SK-N-SH (cell line): ENCODE data around the gene SEMA3B. TPM values are rescaled to one million over a fixed set of nuclear protein-coding genes. Genes with fewer than 3 reads are reported as not detected.

Experiments used
- CTCF ChIA-PET: fragments of 300-600, 350-600 bp; formaldehyde crosslinking; extraction: SDS; loops from one replicate; lab custom pipeline; 2021; lab: Yijun Ruan, JAX
- POLR2A ChIA-PET: fragments of 350-600 bp; sonication (Branson Sonifier 250); formaldehyde crosslinking; extraction: SDS; loops from one replicate; lab custom pipeline; 2020; ENCODE audit warnings: antibody characterized with exemption, inconsistent platforms; lab: Yijun Ruan, JAX
- DNase-seq: peaks from one replicate; pipeline ENCODE4 v3.0.0; 2012
- H2AFZ ChIP-seq: fragments of 200-600 bp; sonication (generic); 2 replicates; pipeline ENCODE4 v1.8.1; 2016; ENCODE audit warnings: antibody characterized with exemption, mild to moderate bottlenecking, low read depth
- H3F3A ChIP-seq: fragments of 200-600 bp; sonication (generic); replicated peaks from 2 replicates; pipeline ENCODE3; 2016; ENCODE audit warnings: antibody characterized with exemption, mild to moderate bottlenecking; ENCODE audit not compliant: insufficient read depth
- H3K27ac ChIP-seq, 2 experiments: fragments of 200-500 bp in 1 of 2; fragments of 200-600 bp in 1 of 2; sonication (Bioruptor generic) in 1 of 2; sonication (generic), shearing (Covaris generic) in 1 of 2; 2 replicates each; pipeline versions ENCODE4 v1.5.1 to v1.6.1; 2014 to 2016; ENCODE audit warnings: low read depth in 2 of 2, inconsistent platforms in 1 of 2, low read length in 1 of 2, mild to moderate bottlenecking in 1 of 2, mixed read lengths in 1 of 2
- H3K27me3 ChIP-seq: fragments of 200-600 bp; sonication (generic), shearing (Covaris generic); 2 replicates; pipeline ENCODE4 v1.6.1; 2016; ENCODE audit warnings: mixed run types; ENCODE audit not compliant: insufficient read depth
- H3K36me3 ChIP-seq, 2 experiments: fragments of 200-500 bp in 1 of 2; fragments of 200-600 bp in 1 of 2; sonication (Bioruptor generic) in 1 of 2; sonication (generic) in 1 of 2; replicated peaks in 1 of 2; 2 replicates each; pipeline versions ENCODE3 to v1.5.1; 2014 to 2016; ENCODE audit warnings: low read length in 1 of 2, mild to moderate bottlenecking in 1 of 2; ENCODE audit not compliant: insufficient read depth in 2 of 2, control insufficient read depth in 1 of 2
- H3K4me1 ChIP-seq, 2 experiments: fragments of 200-500 bp in 1 of 2; fragments of 200-600 bp in 1 of 2; sonication (Bioruptor generic) in 1 of 2; sonication (generic), shearing (Covaris generic) in 1 of 2; 2 replicates each; pipeline versions ENCODE4 v1.5.1 to v1.6.1; 2014 to 2016; ENCODE audit warnings: low read depth in 1 of 2, low read length in 1 of 2, mixed run types in 1 of 2; ENCODE audit not compliant: insufficient read depth in 2 of 2, control insufficient read depth in 1 of 2
- H3K4me2 ChIP-seq: fragments of 200-600 bp; sonication (generic), shearing (Covaris generic); 2 replicates; pipeline ENCODE4 v1.6.1; 2017; ENCODE audit warnings: mixed run types
- H3K4me3 ChIP-seq, 2 experiments: fragments of 200-500 bp in 1 of 2; fragments of 200-600 bp in 1 of 2; sonication (Bioruptor generic) in 1 of 2; sonication (generic), shearing (Covaris generic) in 1 of 2; 2 replicates each; pipeline versions ENCODE4 v1.5.1 to v1.8.1; 2014 to 2016; ENCODE audit warnings: low read depth in 2 of 2, inconsistent platforms in 1 of 2, low read length in 1 of 2, mild to moderate bottlenecking in 1 of 2, mixed read lengths in 1 of 2, moderate library complexity in 1 of 2
- H3K79me2 ChIP-seq: fragments of 200-600 bp; sonication (generic); 2 replicates; pipeline ENCODE4 v1.8.1; 2017; ENCODE audit warnings: mild to moderate bottlenecking; ENCODE audit not compliant: insufficient read depth
- H3K9ac ChIP-seq: fragments of 200-600 bp; sonication (generic); 2 replicates; pipeline ENCODE4 v1.6.1; 2017; ENCODE audit warnings: mixed run types
- H3K9me2 ChIP-seq: fragments of 200-600 bp; sonication (generic); 2 replicates; pipeline ENCODE4 v1.6.1; 2017; ENCODE audit warnings: mixed run types
- H3K9me3 ChIP-seq: fragments of 200-600 bp; sonication (generic); 2 replicates; pipeline ENCODE4 v1.6.1; 2017; ENCODE audit warnings: mixed run types, mild to moderate bottlenecking, moderate library complexity
- H4K20me1 ChIP-seq: fragments of 200-600 bp; sonication (generic); 2 replicates; pipeline ENCODE4 v1.6.1; 2017; ENCODE audit warnings: mild to moderate bottlenecking, mixed run types; ENCODE audit not compliant: insufficient read depth
- ELF1 ChIP-seq: IDR thresholded peaks from 2 replicates; pipeline ENCODE4 v1.4.0; 2012
- FOSL2 ChIP-seq: IDR thresholded peaks from 2 replicates; pipeline ENCODE4 v1.4.0; 2012; ENCODE audit warnings: low read depth, mild to moderate bottlenecking, moderate library complexity, borderline replicate concordance
- IRF3 ChIP-seq: fragments of 150-350 bp; IDR thresholded peaks from 2 replicates; pipeline ENCODE4 v1.6.1; 2016; ENCODE audit warnings: mild to moderate bottlenecking, low read depth, low read length
- JUND ChIP-seq: IDR thresholded peaks from 2 replicates; pipeline ENCODE4 v1.4.0; 2012
- MEF2A ChIP-seq: IDR thresholded peaks from 2 replicates; pipeline ENCODE4 v1.4.0; 2012; ENCODE audit warnings: low read depth, borderline replicate concordance
- NFIC ChIP-seq: IDR thresholded peaks from 2 replicates; pipeline ENCODE4 v1.4.0; 2012; ENCODE audit warnings: borderline replicate concordance
- PBX3 ChIP-seq: IDR thresholded peaks from 2 replicates; pipeline ENCODE4; 2012
- RXRA ChIP-seq: IDR thresholded peaks from 2 replicates; pipeline ENCODE4 v1.4.0; 2012; ENCODE audit warnings: low read depth, mild to moderate bottlenecking, borderline replicate concordance
- TCF12 ChIP-seq: IDR thresholded peaks from 2 replicates; pipeline ENCODE4 v1.4.0; 2012
- TEAD4 ChIP-seq: IDR thresholded peaks from 2 replicates; pipeline ENCODE4 v1.4.0; 2012; ENCODE audit warnings: mild to moderate bottlenecking, borderline replicate concordance; ENCODE audit not compliant: insufficient read depth
- USF2 ChIP-seq: fragments of 150-350 bp; IDR thresholded peaks from 2 replicates; pipeline ENCODE4 v1.6.1; 2017; ENCODE audit warnings: antibody characterized with exemption, low read length, low read depth, borderline replicate concordance
- WGBS: methylation state at CpG from one replicate; pipeline ENCODE4 v1.1.6; 2017; ENCODE audit warnings: low lambda C conversion rate; 5-methylcytosine and 5-hydroxymethylcytosine counted together
- polyA plus RNA-seq, 3 experiments: library from polyadenylated mRNA; depleted of rRNA; stranded (reverse); fragments of >200 nt; gene quantifications; 2 replicates each; pipeline ENCODE4 v1.2.3, GENCODE V29; 2012
- TF ChIP-seq, protein P1 (sequence below): IDR thresholded peaks from 2 replicates; pipeline ENCODE4 v1.6.1; 2012; ENCODE audit warnings: mild to moderate bottlenecking, low read depth, low read length, moderate library complexity

Gene SEMA3B
- polyA plus RNA-seq, 1 of the 3 experiments (the other 2 are of a cell fraction) = 14.9 TPM

- POLR2A ChIA-PET = no interaction called here
- DNase-seq = no peak
Observed at GRCh38 chr3:50251220-50251619, 17.7 kb upstream of the SEMA3B start.

More at GRCh38 chr3:50251220-50251619, 17.7 kb upstream of the SEMA3B start:
- no peak overlapping the region for H3K4me2 ChIP-seq
- H3K27ac ChIP-seq = no peak overlapping the region
- TF ChIP-seq MEF2A (no peak), JUND (no peak; the same call in 1 of the 2 replicates), USF2 (no peak), TCF12 (peak; percentile 7; the same call in 1 of the 2 replicates), TEAD4 (no peak), FOSL2 (peak; percentile 58; the same call in 1 of the 2 replicates), IRF3 (no peak), PBX3 (no peak), NFIC (no peak), ELF1 (no peak), RXRA (no peak)
- TF ChIP-seq, protein P1, sequence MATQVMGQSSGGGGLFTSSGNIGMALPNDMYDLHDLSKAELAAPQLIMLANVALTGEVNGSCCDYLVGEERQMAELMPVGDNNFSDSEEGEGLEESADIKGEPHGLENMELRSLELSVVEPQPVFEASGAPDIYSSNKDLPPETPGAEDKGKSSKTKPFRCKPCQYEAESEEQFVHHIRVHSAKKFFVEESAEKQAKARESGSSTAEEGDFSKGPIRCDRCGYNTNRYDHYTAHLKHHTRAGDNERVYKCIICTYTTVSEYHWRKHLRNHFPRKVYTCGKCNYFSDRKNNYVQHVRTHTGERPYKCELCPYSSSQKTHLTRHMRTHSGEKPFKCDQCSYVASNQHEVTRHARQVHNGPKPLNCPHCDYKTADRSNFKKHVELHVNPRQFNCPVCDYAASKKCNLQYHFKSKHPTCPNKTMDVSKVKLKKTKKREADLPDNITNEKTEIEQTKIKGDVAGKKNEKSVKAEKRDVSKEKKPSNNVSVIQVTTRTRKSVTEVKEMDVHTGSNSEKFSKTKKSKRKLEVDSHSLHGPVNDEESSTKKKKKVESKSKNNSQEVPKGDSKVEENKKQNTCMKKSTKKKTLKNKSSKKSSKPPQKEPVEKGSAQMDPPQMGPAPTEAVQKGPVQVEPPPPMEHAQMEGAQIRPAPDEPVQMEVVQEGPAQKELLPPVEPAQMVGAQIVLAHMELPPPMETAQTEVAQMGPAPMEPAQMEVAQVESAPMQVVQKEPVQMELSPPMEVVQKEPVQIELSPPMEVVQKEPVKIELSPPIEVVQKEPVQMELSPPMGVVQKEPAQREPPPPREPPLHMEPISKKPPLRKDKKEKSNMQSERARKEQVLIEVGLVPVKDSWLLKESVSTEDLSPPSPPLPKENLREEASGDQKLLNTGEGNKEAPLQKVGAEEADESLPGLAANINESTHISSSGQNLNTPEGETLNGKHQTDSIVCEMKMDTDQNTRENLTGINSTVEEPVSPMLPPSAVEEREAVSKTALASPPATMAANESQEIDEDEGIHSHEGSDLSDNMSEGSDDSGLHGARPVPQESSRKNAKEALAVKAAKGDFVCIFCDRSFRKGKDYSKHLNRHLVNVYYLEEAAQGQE = no peak
- TF ChIP-seq, all 33 proteins: peak for 2
- Histone ChIP-seq H3K9ac (no peak overlapping the region), H3K9me3 (no peaks in the 10 kb centered on the region), H3K4me1 (peaks cover 18 to 32% of the 10 kb centered on the region in 2 experiments; a peak in 3 of 4 replicates), H3K79me2 (peaks cover 87% of the 10 kb centered on the region), H3K9me2 (no peaks in the 10 kb centered on the region), H3K27me3 (no peaks in the 10 kb centered on the region), H3K36me3 (peaks cover 11 to 34% of the 10 kb centered on the region in 2 experiments), H3K4me3 (no peak overlapping the region), H4K20me1 (peaks cover 88% of the 10 kb centered on the region), H3F3A (peaks cover 14% of the 10 kb centered on the region), H2AFZ (no peak overlapping the region)
- 81% methylated on average over 8 of the region's 8 CpGs for WGBS
- CTCF ChIA-PET = interaction anchor here (1.3 to 61.6 kb wide), 6 partner anchors 7 to 131 kb away, joined by 6 to 1375 read pairs (median 94); partner anchors contain the start of genes GNAI2 and GNAT1
